H1 (cell line): ENCODE results near the gene RAD51B. TPM values are rescaled to one million over a fixed set of nuclear protein-coding genes. Genes with fewer than 3 reads are reported as not detected.

Source experiments
- ASH2L ChIP-seq: fragments of 200-600, 300-600 bp; sonication (generic); IDR thresholded peaks from one replicate; pipeline ENCODE4 v1.7.1; 2017; ENCODE audit warnings: low read length
- EP300 ChIP-seq, 2 experiments: IDR thresholded peaks; 1 replicate in 1 of 2; 2 replicates in 1 of 2; pipeline ENCODE4 v1.6.1; 2011 to 2012; ENCODE audit warnings: low read depth in 2 of 2, low read length in 2 of 2, mild to moderate bottlenecking in 2 of 2, borderline replicate concordance in 1 of 2, inconsistent platforms in 1 of 2, moderate library complexity in 1 of 2
- HDAC2 ChIP-seq, 2 experiments: fragments of 300-600 bp in 1 of 2; sonication (generic) in 1 of 2; IDR thresholded peaks; 2 replicates each; pipeline ENCODE4 v1.6.1; 2011 to 2012; ENCODE audit warnings: low read depth in 2 of 2, low read length in 2 of 2, mild to moderate bottlenecking in 2 of 2, moderate library complexity in 2 of 2, borderline replicate concordance in 1 of 2, inconsistent platforms in 1 of 2
- KDM4A ChIP-seq: IDR thresholded peaks from one replicate; pipeline ENCODE4 v1.7.1; 2012; ENCODE audit warnings: low read depth, mild to moderate bottlenecking, moderate library complexity, low read length, inconsistent platforms; ENCODE audit not compliant: severe bottlenecking
- KDM5A ChIP-seq: fragments of 200-600 bp; IDR thresholded peaks from 2 replicates; pipeline ENCODE4 v1.7.1; 2012; ENCODE audit warnings: mild to moderate bottlenecking, low read length, inconsistent platforms, mixed read lengths
- RAD21 ChIP-seq, 2 experiments: IDR thresholded peaks in 1 of 2; conservative IDR thresholded peaks in 1 of 2; 2 replicates each; pipeline ENCODE4 v1.6.1; 2011; ENCODE audit warnings: low read depth in 2 of 2, low read length in 2 of 2, improper control_type of control experiment in 1 of 2, inconsistent platforms in 1 of 2, mild to moderate bottlenecking in 1 of 2, moderate library complexity in 1 of 2
- SIRT6 ChIP-seq: IDR thresholded peaks from one replicate; pipeline ENCODE4 v1.7.1; 2012; ENCODE audit warnings: low read length, inconsistent platforms
- SP4 ChIP-seq: IDR thresholded peaks from 2 replicates; pipeline ENCODE4 v1.6.1; 2012; ENCODE audit warnings: low read length, inconsistent platforms
- TAF1 ChIP-seq: IDR thresholded peaks from 2 replicates; pipeline ENCODE4 v1.6.1; 2011; ENCODE audit warnings: mild to moderate bottlenecking, low read depth, low read length
- polyA plus RNA-seq, 7 experiments: library from polyadenylated mRNA; depleted of rRNA in 3 of 7; stranded (reverse) in 5 of 7; unstranded in 2 of 7; fragments of >200 nt in 5 of 7; fragments of 200-250 nt in 2 of 7; gene quantifications; 1 replicate in 5 of 7; 2 replicates in 1 of 7; 4 replicates in 1 of 7; pipeline versions ENCODE4 v1.2.1 to v1.2.3, GENCODE V29; 2011 to 2013; ENCODE audit warnings: missing spikeins in 2 of 7, mixed read lengths in 2 of 7
- total RNA-seq: library from RNA; stranded (reverse); fragmentation: NEBNext Ultra II Directional; extraction: Animal tissue kit (Norgen Biotek cat#: 25700); gene quantifications from 2 replicates; pipeline ENCODE4 v1.2.1, GENCODE V29; 2021
- TF ChIP-seq, protein P1 (sequence below): fragments of 300-600 bp; sonication (generic); IDR thresholded peaks from 2 replicates; pipeline ENCODE4 v1.7.1; 2012; ENCODE audit warnings: low read length, moderate library complexity, mild to moderate bottlenecking, inconsistent platforms; ENCODE audit not compliant: insufficient replicate concordance
- TF ChIP-seq, protein P2 (sequence below): IDR thresholded peaks from 2 replicates; pipeline ENCODE4 v1.6.1; 2012; ENCODE audit warnings: inconsistent platforms

Gene RAD51B
- total and polyA plus RNA-seq, 2 of the 8 experiments (the other 6 are each of a cell fraction or from before 2014, with no cell fraction given): 3.9 to 14.9 TPM

DNA sequence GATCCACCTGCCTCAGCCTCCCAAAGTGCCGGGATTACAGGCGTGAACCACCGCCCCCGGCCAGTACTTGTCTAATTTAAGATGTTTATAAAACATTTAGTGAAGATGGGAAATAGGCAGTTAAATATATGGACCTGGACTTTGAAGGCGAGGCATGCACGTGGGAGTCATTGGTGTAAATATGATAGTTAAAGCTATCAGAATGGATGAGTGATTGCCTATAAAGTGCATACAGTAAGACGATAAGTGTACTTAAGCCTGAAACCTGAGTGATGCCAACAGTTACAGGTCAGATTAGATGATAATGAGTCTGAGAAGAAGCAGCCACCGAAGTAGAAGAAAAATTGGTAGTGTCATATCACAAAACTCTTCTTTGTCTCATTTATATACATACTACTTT is 11.5 kb downstream of the RAD51B start (continued):
- TF ChIP-seq, protein P1, sequence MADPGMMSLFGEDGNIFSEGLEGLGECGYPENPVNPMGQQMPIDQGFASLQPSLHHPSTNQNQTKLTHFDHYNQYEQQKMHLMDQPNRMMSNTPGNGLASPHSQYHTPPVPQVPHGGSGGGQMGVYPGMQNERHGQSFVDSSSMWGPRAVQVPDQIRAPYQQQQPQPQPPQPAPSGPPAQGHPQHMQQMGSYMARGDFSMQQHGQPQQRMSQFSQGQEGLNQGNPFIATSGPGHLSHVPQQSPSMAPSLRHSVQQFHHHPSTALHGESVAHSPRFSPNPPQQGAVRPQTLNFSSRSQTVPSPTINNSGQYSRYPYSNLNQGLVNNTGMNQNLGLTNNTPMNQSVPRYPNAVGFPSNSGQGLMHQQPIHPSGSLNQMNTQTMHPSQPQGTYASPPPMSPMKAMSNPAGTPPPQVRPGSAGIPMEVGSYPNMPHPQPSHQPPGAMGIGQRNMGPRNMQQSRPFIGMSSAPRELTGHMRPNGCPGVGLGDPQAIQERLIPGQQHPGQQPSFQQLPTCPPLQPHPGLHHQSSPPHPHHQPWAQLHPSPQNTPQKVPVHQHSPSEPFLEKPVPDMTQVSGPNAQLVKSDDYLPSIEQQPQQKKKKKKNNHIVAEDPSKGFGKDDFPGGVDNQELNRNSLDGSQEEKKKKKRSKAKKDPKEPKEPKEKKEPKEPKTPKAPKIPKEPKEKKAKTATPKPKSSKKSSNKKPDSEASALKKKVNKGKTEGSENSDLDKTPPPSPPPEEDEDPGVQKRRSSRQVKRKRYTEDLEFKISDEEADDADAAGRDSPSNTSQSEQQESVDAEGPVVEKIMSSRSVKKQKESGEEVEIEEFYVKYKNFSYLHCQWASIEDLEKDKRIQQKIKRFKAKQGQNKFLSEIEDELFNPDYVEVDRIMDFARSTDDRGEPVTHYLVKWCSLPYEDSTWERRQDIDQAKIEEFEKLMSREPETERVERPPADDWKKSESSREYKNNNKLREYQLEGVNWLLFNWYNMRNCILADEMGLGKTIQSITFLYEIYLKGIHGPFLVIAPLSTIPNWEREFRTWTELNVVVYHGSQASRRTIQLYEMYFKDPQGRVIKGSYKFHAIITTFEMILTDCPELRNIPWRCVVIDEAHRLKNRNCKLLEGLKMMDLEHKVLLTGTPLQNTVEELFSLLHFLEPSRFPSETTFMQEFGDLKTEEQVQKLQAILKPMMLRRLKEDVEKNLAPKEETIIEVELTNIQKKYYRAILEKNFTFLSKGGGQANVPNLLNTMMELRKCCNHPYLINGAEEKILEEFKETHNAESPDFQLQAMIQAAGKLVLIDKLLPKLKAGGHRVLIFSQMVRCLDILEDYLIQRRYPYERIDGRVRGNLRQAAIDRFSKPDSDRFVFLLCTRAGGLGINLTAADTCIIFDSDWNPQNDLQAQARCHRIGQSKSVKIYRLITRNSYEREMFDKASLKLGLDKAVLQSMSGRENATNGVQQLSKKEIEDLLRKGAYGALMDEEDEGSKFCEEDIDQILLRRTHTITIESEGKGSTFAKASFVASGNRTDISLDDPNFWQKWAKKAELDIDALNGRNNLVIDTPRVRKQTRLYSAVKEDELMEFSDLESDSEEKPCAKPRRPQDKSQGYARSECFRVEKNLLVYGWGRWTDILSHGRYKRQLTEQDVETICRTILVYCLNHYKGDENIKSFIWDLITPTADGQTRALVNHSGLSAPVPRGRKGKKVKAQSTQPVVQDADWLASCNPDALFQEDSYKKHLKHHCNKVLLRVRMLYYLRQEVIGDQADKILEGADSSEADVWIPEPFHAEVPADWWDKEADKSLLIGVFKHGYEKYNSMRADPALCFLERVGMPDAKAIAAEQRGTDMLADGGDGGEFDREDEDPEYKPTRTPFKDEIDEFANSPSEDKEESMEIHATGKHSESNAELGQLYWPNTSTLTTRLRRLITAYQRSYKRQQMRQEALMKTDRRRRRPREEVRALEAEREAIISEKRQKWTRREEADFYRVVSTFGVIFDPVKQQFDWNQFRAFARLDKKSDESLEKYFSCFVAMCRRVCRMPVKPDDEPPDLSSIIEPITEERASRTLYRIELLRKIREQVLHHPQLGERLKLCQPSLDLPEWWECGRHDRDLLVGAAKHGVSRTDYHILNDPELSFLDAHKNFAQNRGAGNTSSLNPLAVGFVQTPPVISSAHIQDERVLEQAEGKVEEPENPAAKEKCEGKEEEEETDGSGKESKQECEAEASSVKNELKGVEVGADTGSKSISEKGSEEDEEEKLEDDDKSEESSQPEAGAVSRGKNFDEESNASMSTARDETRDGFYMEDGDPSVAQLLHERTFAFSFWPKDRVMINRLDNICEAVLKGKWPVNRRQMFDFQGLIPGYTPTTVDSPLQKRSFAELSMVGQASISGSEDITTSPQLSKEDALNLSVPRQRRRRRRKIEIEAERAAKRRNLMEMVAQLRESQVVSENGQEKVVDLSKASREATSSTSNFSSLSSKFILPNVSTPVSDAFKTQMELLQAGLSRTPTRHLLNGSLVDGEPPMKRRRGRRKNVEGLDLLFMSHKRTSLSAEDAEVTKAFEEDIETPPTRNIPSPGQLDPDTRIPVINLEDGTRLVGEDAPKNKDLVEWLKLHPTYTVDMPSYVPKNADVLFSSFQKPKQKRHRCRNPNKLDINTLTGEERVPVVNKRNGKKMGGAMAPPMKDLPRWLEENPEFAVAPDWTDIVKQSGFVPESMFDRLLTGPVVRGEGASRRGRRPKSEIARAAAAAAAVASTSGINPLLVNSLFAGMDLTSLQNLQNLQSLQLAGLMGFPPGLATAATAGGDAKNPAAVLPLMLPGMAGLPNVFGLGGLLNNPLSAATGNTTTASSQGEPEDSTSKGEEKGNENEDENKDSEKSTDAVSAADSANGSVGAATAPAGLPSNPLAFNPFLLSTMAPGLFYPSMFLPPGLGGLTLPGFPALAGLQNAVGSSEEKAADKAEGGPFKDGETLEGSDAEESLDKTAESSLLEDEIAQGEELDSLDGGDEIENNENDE: no peak
- no peak for TF ChIP-seq ASH2L
- TF ChIP-seq EP300 (IDR thresholded peaks at IDR 0.05; ENCODE audit: borderline replicate concordance in 1 of 2, low read depth in 2 of 2, low read length in 2 of 2): no peak
- no peak for TF ChIP-seq SP4
- no peak for TF ChIP-seq SIRT6
- no peak for TF ChIP-seq KDM5A
- TF ChIP-seq RAD21 (IDR thresholded peaks at IDR 0.05 in 1 of 2, conservative IDR thresholded peaks at IDR 0.05 in 1 of 2; ENCODE audit: low read depth in 2 of 2, low read length in 2 of 2): no peak
- TF ChIP-seq TAF1: no peak
- TF ChIP-seq, protein P2, sequence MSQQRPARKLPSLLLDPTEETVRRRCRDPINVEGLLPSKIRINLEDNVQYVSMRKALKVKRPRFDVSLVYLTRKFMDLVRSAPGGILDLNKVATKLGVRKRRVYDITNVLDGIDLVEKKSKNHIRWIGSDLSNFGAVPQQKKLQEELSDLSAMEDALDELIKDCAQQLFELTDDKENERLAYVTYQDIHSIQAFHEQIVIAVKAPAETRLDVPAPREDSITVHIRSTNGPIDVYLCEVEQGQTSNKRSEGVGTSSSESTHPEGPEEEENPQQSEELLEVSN: no peak
- TF ChIP-seq HDAC2 (IDR thresholded peaks at IDR 0.05; ENCODE audit: borderline replicate concordance in 1 of 2, low read depth in 2 of 2, low read length in 2 of 2): no peak
- no peak for TF ChIP-seq KDM4A
- TF ChIP-seq, all 59 proteins: peak for 0
